Measurements from ENCODE around the gene ZNF683.
"Not testable (repeated sequence)": the region's sequence is repeated elsewhere in the genome, so short reads cannot be mapped to it uniquely, and the experiment has no call there.

Gene ZNF683

DNA sequence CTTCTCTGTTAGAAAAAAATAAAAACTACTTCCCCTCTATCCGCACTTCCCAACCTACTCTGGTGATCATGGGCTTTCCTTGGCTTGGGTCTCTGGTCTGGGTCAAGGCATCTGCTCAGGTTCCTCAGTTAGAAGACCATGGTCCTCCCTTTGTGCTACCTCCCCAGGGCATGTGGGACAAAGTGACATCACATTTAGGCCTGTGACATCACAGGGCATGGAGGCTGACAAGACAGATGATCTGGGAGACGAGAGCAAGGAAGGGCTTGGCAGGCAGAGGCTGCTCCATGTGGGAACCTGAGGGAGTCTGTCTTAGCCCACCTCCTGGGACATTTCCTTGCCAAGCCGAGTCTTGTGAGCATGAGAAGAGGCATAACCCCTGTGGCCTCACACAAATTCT is at the start of gene ZNF683:
Gene ZNF683 (minus strand): TSS at position 140 of the 400 bp plus-strand sequence. CDS start 4,179 bp downstream, outside the sequence.
- not testable (repeated sequence) for H3K36me3 ChIP-seq (ENCODE audit: control insufficient read depth, insufficient read depth, low read length); H3K27me3 ChIP-seq (ENCODE audit: control insufficient read depth, insufficient read depth, low read length); H3K9ac ChIP-seq (ENCODE audit: low read length); H3K4me1 ChIP-seq (ENCODE audit: control insufficient read depth, insufficient read depth, low read length); H3K27ac ChIP-seq (ENCODE audit: low read depth, low read length); H3K4me3 ChIP-seq (ENCODE audit: low read length)

DNA sequence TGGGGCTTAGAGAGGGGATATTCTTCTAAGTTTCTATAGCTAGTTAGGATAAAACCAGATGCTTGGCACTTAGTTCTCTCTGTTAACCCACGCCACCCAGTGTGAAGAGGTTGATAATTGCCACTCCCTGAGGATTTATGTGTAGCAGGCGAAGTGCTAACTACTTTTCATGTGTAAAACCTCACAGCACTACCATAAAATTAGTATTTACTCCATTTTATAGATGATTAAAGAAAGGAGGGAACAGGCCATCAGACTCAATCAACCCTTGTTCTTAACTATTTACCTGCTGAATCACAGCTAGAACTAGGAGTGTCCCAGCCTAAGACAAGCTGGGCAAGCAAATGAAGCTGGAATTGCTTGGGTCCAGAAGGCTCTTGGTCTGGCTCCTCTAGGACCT is 46.9 kb upstream of the ZNF683 start:
- no peak overlapping the region for H3K9ac ChIP-seq (ENCODE audit: low read length)
- H3K4me1 ChIP-seq (ENCODE audit: control insufficient read depth, insufficient read depth, low read length) = no peaks in the 10 kb centered on the region
- no peak overlapping the region for H3K27ac ChIP-seq (ENCODE audit: low read depth, low read length)
- H3K4me3 ChIP-seq (ENCODE audit: low read length) = no peak overlapping the region
- H3K27me3 ChIP-seq (ENCODE audit: control insufficient read depth, insufficient read depth, low read length) = peaks cover under 1% of the 10 kb centered on the region
- H3K36me3 ChIP-seq (ENCODE audit: control insufficient read depth, insufficient read depth, low read length) = no peaks in the 10 kb centered on the region

GRCh38 chr1:26418865-26419349 is 46.4 kb upstream of the ZNF683 start:
- Histone ChIP-seq H3K36me3 (ENCODE audit: control insufficient read depth, insufficient read depth, low read length) (no peaks in the 10 kb centered on the region), H3K27me3 (ENCODE audit: control insufficient read depth, insufficient read depth, low read length) (peaks cover 6% of the 10 kb centered on the region), H3K9ac (ENCODE audit: low read length) (no peak overlapping the region), H3K4me3 (ENCODE audit: low read length) (no peak overlapping the region), H3K27ac (ENCODE audit: low read depth, low read length) (no peak overlapping the region), H3K4me1 (ENCODE audit: control insufficient read depth, insufficient read depth, low read length) (no peaks in the 10 kb centered on the region)

GRCh38 chr1:26417111-26417759 is 44.7 kb upstream of the ZNF683 start:
- Histone ChIP-seq H3K4me1 (ENCODE audit: control insufficient read depth, insufficient read depth, low read length) (no peaks in the 10 kb centered on the region), H3K9ac (ENCODE audit: low read length) (no peak overlapping the region), H3K4me3 (ENCODE audit: low read length) (no peak overlapping the region), H3K36me3 (ENCODE audit: control insufficient read depth, insufficient read depth, low read length) (no peaks in the 10 kb centered on the region), H3K27me3 (ENCODE audit: control insufficient read depth, insufficient read depth, low read length) (peaks cover 14% of the 10 kb centered on the region), H3K27ac (ENCODE audit: low read depth, low read length) (no peak overlapping the region)

- no peak overlapping the region for H3K27ac ChIP-seq (ENCODE audit: low read depth, low read length)
- H3K27me3 ChIP-seq (ENCODE audit: control insufficient read depth, insufficient read depth, low read length) = peaks cover 39% of the 10 kb centered on the region
- H3K4me3 ChIP-seq (ENCODE audit: low read length) = no peak overlapping the region
- no peaks in the 10 kb centered on the region for H3K4me1 ChIP-seq (ENCODE audit: control insufficient read depth, insufficient read depth, low read length)
- no peaks in the 10 kb centered on the region for H3K36me3 ChIP-seq (ENCODE audit: control insufficient read depth, insufficient read depth, low read length)
- no peak overlapping the region for H3K9ac ChIP-seq (ENCODE audit: low read length)
Measured at GRCh38 chr1:26413031-26413430, 40.5 kb upstream of the ZNF683 start.

GRCh38 chr1:26412180-26412840 is 39.8 kb upstream of the ZNF683 start:
- Histone ChIP-seq H3K27me3 (ENCODE audit: control insufficient read depth, insufficient read depth, low read length) (peaks cover 39% of the 10 kb centered on the region), H3K4me3 (ENCODE audit: low read length) (no peak overlapping the region), H3K27ac (ENCODE audit: low read depth, low read length) (no peak overlapping the region), H3K9ac (ENCODE audit: low read length) (no peak overlapping the region), H3K4me1 (ENCODE audit: control insufficient read depth, insufficient read depth, low read length) (no peaks in the 10 kb centered on the region), H3K36me3 (ENCODE audit: control insufficient read depth, insufficient read depth, low read length) (no peaks in the 10 kb centered on the region)

DNA sequence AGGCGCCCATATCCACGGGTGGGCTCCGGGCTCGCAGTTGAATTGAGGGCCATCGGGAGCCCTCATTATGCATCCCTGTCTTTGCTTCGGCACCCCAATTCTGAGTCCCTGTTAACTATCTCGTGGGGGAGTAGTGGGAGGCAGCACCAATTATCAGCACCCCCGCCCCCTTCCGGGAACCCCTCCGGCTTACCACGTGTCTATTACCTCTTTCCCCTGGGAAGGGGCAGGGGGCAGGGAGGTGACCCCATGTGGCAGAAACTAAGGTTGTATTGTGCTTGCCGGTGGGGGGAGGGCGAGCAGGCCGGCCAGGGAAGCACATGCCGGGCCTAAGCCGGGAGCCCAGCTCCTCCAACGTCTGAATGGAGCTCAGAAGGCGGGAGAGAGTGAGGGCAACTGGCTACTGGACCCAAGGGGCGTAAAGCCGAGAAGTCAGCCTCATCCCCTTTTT is 39.1 kb upstream of the ZNF683 start:
- Histone ChIP-seq H3K27ac (ENCODE audit: low read depth, low read length) (no peak overlapping the region), H3K4me3 (ENCODE audit: low read length) (no peak overlapping the region), H3K27me3 (ENCODE audit: control insufficient read depth, insufficient read depth, low read length) (peaks cover 39% of the 10 kb centered on the region), H3K9ac (ENCODE audit: low read length) (no peak overlapping the region), H3K4me1 (ENCODE audit: control insufficient read depth, insufficient read depth, low read length) (no peaks in the 10 kb centered on the region), H3K36me3 (ENCODE audit: control insufficient read depth, insufficient read depth, low read length) (no peaks in the 10 kb centered on the region)

- H3K4me1 ChIP-seq (ENCODE audit: control insufficient read depth, insufficient read depth, low read length) = no peaks in the 10 kb centered on the region
- peaks cover 39% of the 10 kb centered on the region for H3K27me3 ChIP-seq (ENCODE audit: control insufficient read depth, insufficient read depth, low read length)
- H3K9ac ChIP-seq (ENCODE audit: low read length) = no peak within 1 kb of the TSS
- H3K27ac ChIP-seq (ENCODE audit: low read depth, low read length) = no peak within 1 kb of the TSS
- no peaks in the 10 kb centered on the region for H3K36me3 ChIP-seq (ENCODE audit: control insufficient read depth, insufficient read depth, low read length)
- H3K4me3 ChIP-seq (ENCODE audit: low read length) = no peak within 1 kb of the TSS
Measured at GRCh38 chr1:26410706-26411623, 38.4 kb upstream of the ZNF683 start, which contains the start of gene LIN28A. TSS of gene LIN28A (plus strand) at chr1:26410817. CDS start at chr1:26410892, 75 bp downstream.

- peaks cover 36% of the 10 kb centered on the region for H3K27me3 ChIP-seq (ENCODE audit: control insufficient read depth, insufficient read depth, low read length)
- no peaks in the 10 kb centered on the region for H3K4me1 ChIP-seq (ENCODE audit: control insufficient read depth, insufficient read depth, low read length)
- no peak overlapping the region for H3K9ac ChIP-seq (ENCODE audit: low read length)
- no peak overlapping the region for H3K27ac ChIP-seq (ENCODE audit: low read depth, low read length)
- H3K36me3 ChIP-seq (ENCODE audit: control insufficient read depth, insufficient read depth, low read length) = no peaks in the 10 kb centered on the region
- H3K4me3 ChIP-seq (ENCODE audit: low read length) = no peak overlapping the region
Measured at GRCh38 chr1:26409191-26409807, 36.7 kb upstream of the ZNF683 start.

DNA sequence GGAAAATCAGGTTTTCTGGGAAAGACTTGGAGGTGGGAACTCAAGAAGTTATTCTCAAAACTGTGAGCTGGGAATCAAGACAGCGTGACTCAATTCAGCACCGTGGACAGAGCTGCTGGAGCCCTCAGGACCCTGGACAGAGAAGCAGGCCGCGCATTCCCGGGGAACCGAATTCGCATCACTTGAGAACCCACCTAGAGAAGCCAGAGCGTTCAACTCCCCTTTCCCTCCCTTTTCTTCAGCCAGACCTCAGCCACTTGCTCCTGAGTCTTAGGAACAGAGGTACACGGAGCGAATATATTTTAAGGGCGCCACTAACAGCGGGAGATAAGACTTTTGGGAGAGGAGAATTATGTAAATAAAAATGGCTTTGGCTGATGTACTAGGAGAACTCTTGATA is 36.1 kb upstream of the ZNF683 start:
- Histone ChIP-seq H3K9ac (ENCODE audit: low read length) (no peak overlapping the region), H3K36me3 (ENCODE audit: control insufficient read depth, insufficient read depth, low read length) (no peaks in the 10 kb centered on the region), H3K4me1 (ENCODE audit: control insufficient read depth, insufficient read depth, low read length) (no peaks in the 10 kb centered on the region), H3K4me3 (ENCODE audit: low read length) (no peak overlapping the region), H3K27me3 (ENCODE audit: control insufficient read depth, insufficient read depth, low read length) (peaks cover 33% of the 10 kb centered on the region), H3K27ac (ENCODE audit: low read depth, low read length) (no peak overlapping the region)

GRCh38 chr1:26405281-26405915 is 32.8 kb upstream of the ZNF683 start:
- H3K4me3 ChIP-seq (ENCODE audit: low read length) = no peak overlapping the region
- no peaks in the 10 kb centered on the region for H3K4me1 ChIP-seq (ENCODE audit: control insufficient read depth, insufficient read depth, low read length)
- H3K27ac ChIP-seq (ENCODE audit: low read depth, low read length) = no peak overlapping the region
- no peaks in the 10 kb centered on the region for H3K36me3 ChIP-seq (ENCODE audit: control insufficient read depth, insufficient read depth, low read length)
- H3K9ac ChIP-seq (ENCODE audit: low read length) = no peak overlapping the region
- peaks cover 9% of the 10 kb centered on the region for H3K27me3 ChIP-seq (ENCODE audit: control insufficient read depth, insufficient read depth, low read length)
